ENCODE data around the gene ZNF613. TPM values are rescaled to one million over a fixed set of nuclear protein-coding genes. Genes with fewer than 3 reads are reported as not detected.

Gene ZNF613
- polyA plus RNA-seq, 3 donors = 0.96 to 3.1 (median 1.1) TPM

DNA sequence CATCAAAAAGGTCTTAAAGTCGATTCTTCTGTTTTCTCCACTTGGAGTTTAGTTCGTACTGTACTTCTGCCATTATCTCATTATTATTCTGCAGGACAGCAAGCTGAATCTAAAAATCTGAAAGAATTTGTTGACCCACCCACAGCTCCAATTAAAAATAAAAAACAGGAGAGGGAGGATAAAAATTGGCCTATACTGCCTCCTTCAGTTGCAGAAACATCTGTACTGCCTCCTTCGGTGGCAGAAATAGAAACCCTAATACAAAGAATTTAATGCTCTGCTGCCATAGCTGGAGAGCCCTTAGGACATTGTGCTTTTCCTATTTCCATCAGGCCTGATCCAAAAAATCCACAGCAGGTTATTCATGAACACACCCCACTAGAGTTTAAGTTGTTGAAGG, 49.6 kb downstream of the ZNF613 start:
- H3K9me3 Mint-ChIP-seq = peaks cover 49 to 97% (median 92%) of the 10 kb centered on the region in 7 donors

DNA sequence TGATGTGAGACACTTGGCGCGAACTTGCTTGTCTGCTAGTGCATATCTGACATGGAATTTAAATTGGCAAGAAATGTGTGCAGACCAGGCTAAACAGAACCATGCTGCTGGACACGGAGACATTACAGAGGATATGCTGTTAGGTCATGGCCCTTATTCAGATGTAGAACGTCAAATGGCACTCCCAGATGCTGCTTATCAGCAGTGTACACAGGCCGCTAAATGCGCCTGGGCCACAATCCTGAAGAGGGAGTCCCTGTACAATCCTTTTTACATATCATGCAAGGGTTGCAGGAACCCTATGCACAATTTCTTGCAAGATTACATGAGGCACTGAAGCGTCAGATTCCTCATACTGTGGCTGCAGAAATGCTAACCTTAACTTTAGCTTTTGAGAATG, 50.1 kb downstream of the ZNF613 start:
- peaks cover 4% of the 10 kb centered on the region for H3K4me1 Mint-ChIP-seq
- peaks cover 30 to 100% of the 10 kb centered on the region in 2 donors for H3K36me3 ChIP-seq (replicated peaks in 1 of 2; ENCODE audit: control insufficient read depth in 1 of 2, insufficient read depth in 2 of 2, low read length in 2 of 2)
- peaks cover 73 to 99% of the 10 kb centered on the region in 2 donors for H3K9me3 ChIP-seq (replicated peaks in 1 of 2; ENCODE audit: control insufficient read depth in 1 of 2, insufficient read depth in 1 of 2, low read length in 2 of 2)
- peaks cover 47 to 96% (median 91%) of the 10 kb centered on the region in 7 donors for H3K9me3 Mint-ChIP-seq
- WGBS (ENCODE audit: insufficient coverage) = 87% methylated on average over 6 of the region's 7 CpGs
- no peaks in the 10 kb centered on the region for H3K27me3 ChIP-seq (ENCODE audit: control insufficient read depth in 2 of 2, insufficient read depth in 2 of 2, low read length in 2 of 2)
- no peak for DNase-seq
- intact Hi-C loops (cut with micrococcal nuclease) = no loop called here
- no peak overlapping the region for H3K27ac Mint-ChIP-seq
- no peak overlapping the region for H3K27ac ChIP-seq (ENCODE audit: low read depth in 1 of 2, low read length in 2 of 2)
- H3K4me2 ChIP-seq (replicated peaks; ENCODE audit: extremely low read depth, low read length, poor library complexity, severe bottlenecking) = no peak overlapping the region
- H3K36me3 Mint-ChIP-seq = peaks cover 65 to 86% of the 10 kb centered on the region in 2 donors
- peaks cover 0 to 10% of the 10 kb centered on the region in 2 donors for H3K4me1 ChIP-seq (ENCODE audit: control insufficient read depth in 1 of 2, insufficient read depth in 2 of 2, low read length in 2 of 2)
- no peak overlapping the region for H3K4me3 Mint-ChIP-seq
- no peak overlapping the region for H2AFZ ChIP-seq (ENCODE audit: insufficient read depth, low read depth, low read length, poor library complexity, severe bottlenecking)
- peak overlapping the region in 1 of 3 experiments; percentile 33 for H3K4me3 ChIP-seq (replicated peaks in 1 of 3; ENCODE audit: low read depth in 2 of 3, low read length in 3 of 3)
- H3K9ac ChIP-seq (ENCODE audit: insufficient read depth, low read length, poor library complexity, severe bottlenecking) = no peak overlapping the region
- H3K79me2 ChIP-seq (ENCODE audit: insufficient read depth, low read length) = peaks cover 80% of the 10 kb centered on the region
- H4K20me1 ChIP-seq (ENCODE audit: insufficient read depth, low read length) = no peaks in the 10 kb centered on the region
- no peaks in the 10 kb centered on the region for H3K27me3 Mint-ChIP-seq (ENCODE audit: low read depth in 3 of 3)
- no peak for TF ChIP-seq CTCF (IDR thresholded peaks at IDR 0.05)

More for the DNA sequence above, 49.6 kb downstream of the ZNF613 start:
- H3K36me3 ChIP-seq (replicated peaks in 1 of 2; ENCODE audit: control insufficient read depth in 1 of 2, insufficient read depth in 2 of 2, low read length in 2 of 2) = peaks cover 34 to 100% of the 10 kb centered on the region in 2 donors
- no peak overlapping the region for H3K27ac ChIP-seq (ENCODE audit: low read depth in 1 of 2, low read length in 2 of 2)
- no peak overlapping the region for H2AFZ ChIP-seq (ENCODE audit: insufficient read depth, low read depth, low read length, poor library complexity, severe bottlenecking)
- H3K9me3 ChIP-seq (replicated peaks in 1 of 2; ENCODE audit: control insufficient read depth in 1 of 2, insufficient read depth in 1 of 2, low read length in 2 of 2) = peaks cover 76 to 99% of the 10 kb centered on the region in 2 donors
- H3K4me3 Mint-ChIP-seq = no peak overlapping the region
- WGBS (ENCODE audit: insufficient coverage) = no CpG with 5 or more reads among the region's 3 CpGs
- no peak overlapping the region for H3K4me2 ChIP-seq (replicated peaks; ENCODE audit: extremely low read depth, low read length, poor library complexity, severe bottlenecking)
- H4K20me1 ChIP-seq (ENCODE audit: insufficient read depth, low read length) = no peaks in the 10 kb centered on the region
- peaks cover 67 to 88% of the 10 kb centered on the region in 2 donors for H3K36me3 Mint-ChIP-seq
- no peak for DNase-seq
- H3K27me3 ChIP-seq (ENCODE audit: control insufficient read depth in 2 of 2, insufficient read depth in 2 of 2, low read length in 2 of 2) = no peaks in the 10 kb centered on the region
- no peak overlapping the region for H3K27ac Mint-ChIP-seq
- H3K79me2 ChIP-seq (ENCODE audit: insufficient read depth, low read length) = peaks cover 75% of the 10 kb centered on the region
- H3K4me1 Mint-ChIP-seq = peaks cover 4% of the 10 kb centered on the region
- peaks cover 0 to 10% of the 10 kb centered on the region in 2 donors for H3K4me1 ChIP-seq (ENCODE audit: control insufficient read depth in 1 of 2, insufficient read depth in 2 of 2, low read length in 2 of 2)
- TF ChIP-seq CTCF (IDR thresholded peaks at IDR 0.05) = no peak
- H3K27me3 Mint-ChIP-seq (ENCODE audit: low read depth in 3 of 3) = no peaks in the 10 kb centered on the region
- intact Hi-C loops (cut with micrococcal nuclease) = no loop called here
- peak overlapping the region in 1 of 3 experiments; percentile 23 for H3K4me3 ChIP-seq (replicated peaks in 1 of 3; ENCODE audit: low read depth in 2 of 3, low read length in 3 of 3)
- H3K9ac ChIP-seq (ENCODE audit: insufficient read depth, low read length, poor library complexity, severe bottlenecking) = no peak overlapping the region
